Measurements from ENCODE around the gene SLC29A1.

- no peak for TF ChIP-seq CTCF (IDR thresholded peaks at IDR 0.05 in 4 of 5, conservative IDR thresholded peaks at IDR 0.05 in 1 of 5)
- peak; percentile 61 to 63 for TF ChIP-seq POLR2A (IDR thresholded peaks at IDR 0.05)
These were observed 5.9 kb upstream of the SLC29A1 start for GRCh38 chr6:44217332-44218143.
